Endothelial cell of umbilical vein (primary cell): ENCODE data around the gene SEC31A. TPM values are rescaled to one million over a fixed set of nuclear protein-coding genes. Genes with fewer than 3 reads are reported as not detected.

Source experiments
- BruUV-seq: library from RNA; stranded (reverse); fragments of 400-500 nt; replicated peaks from 2 replicates; lab custom pipeline; 2021; lab: Mats Ljungman, UMichigan
- CTCF ChIA-PET: fragments of 300-600, 350-600 bp; sonication (Branson Sonifier 250); formaldehyde crosslinking; loops from one replicate; lab custom pipeline; 2021; ENCODE audit warnings: antibody characterized with exemption, inconsistent platforms; lab: Charles Lee
- POLR2A ChIA-PET: fragments of 300-600, 350-600 bp; sonication (Branson Sonifier 250); formaldehyde crosslinking; loops from one replicate; lab custom pipeline; 2021; ENCODE audit warnings: antibody characterized with exemption, inconsistent platforms; lab: Charles Lee
- DNase-seq: peaks from one replicate; pipeline ENCODE4 v3.0.0-alpha.2; 2011; ENCODE audit warnings: low read depth, low spot score
- FAIRE-seq: peaks from 2 replicates; lab custom pipeline; 2011; peaks lifted over from hg19 to GRCh38; lab: Jason Lieb, UNC
- H2AFZ ChIP-seq: 2 replicates; pipeline ENCODE4 v1.6.0; 2012; ENCODE audit warnings: low read depth, low read length, control low read depth, inconsistent platforms
- H3K27ac ChIP-seq: 2 replicates; pipeline ENCODE4 v1.5.1; 2011; ENCODE audit warnings: low read depth, mild to moderate bottlenecking, control low read depth, low read length, moderate library complexity; ENCODE audit not compliant: insufficient read depth
- H3K27me3 ChIP-seq, 2 experiments: 2 replicates each; pipeline versions ENCODE4 v1.6.0 to v1.6.1; 2011; ENCODE audit warnings: low read length in 2 of 2, mixed read lengths in 1 of 2; ENCODE audit not compliant: control insufficient read depth in 2 of 2, insufficient read depth in 2 of 2
- H3K36me3 ChIP-seq, 2 experiments: 2 replicates in 1 of 2; 3 replicates in 1 of 2; pipeline ENCODE4 v1.5.1; 2011; ENCODE audit warnings: low read length in 2 of 2, mild to moderate bottlenecking in 1 of 2, moderate library complexity in 1 of 2; ENCODE audit not compliant: control insufficient read depth in 2 of 2, insufficient read depth in 2 of 2; ENCODE audit errors: extremely low read depth in 1 of 2
- H3K4me1 ChIP-seq: 3 replicates; pipeline ENCODE4 v1.5.1; 2011; ENCODE audit warnings: mild to moderate bottlenecking, low read length; ENCODE audit not compliant: control insufficient read depth, insufficient read depth; ENCODE audit errors: extremely low read depth
- H3K4me2 ChIP-seq: 2 replicates; pipeline ENCODE4 v1.6.1; 2011; ENCODE audit warnings: low read length, control low read depth, mixed read lengths; ENCODE audit not compliant: insufficient read depth
- H3K4me3 ChIP-seq, 3 experiments: fragments of 200-600 bp in 1 of 3; sonication (generic), shearing (Covaris generic) in 1 of 3; replicated peaks in 1 of 3; 2 replicates each; pipeline ENCODE4 v1.5.1; 2011 to 2016; ENCODE audit warnings: control low read depth in 3 of 3, low read length in 3 of 3, mild to moderate bottlenecking in 2 of 3, inconsistent platforms in 1 of 3, low read depth in 1 of 3, moderate library complexity in 1 of 3; ENCODE audit not compliant: insufficient read depth in 1 of 3
- H3K79me2 ChIP-seq: 2 replicates; pipeline ENCODE4 v1.6.0; 2012; ENCODE audit warnings: low read length, inconsistent platforms; ENCODE audit not compliant: control insufficient read depth, insufficient read depth
- H3K9ac ChIP-seq: replicated peaks from 2 replicates; pipeline ENCODE3; 2011; ENCODE audit warnings: low read length, control low read depth; ENCODE audit not compliant: insufficient read depth; ENCODE audit errors: extremely low read depth
- H3K9me1 ChIP-seq: replicated peaks from 3 replicates; pipeline ENCODE4 v1.6.0; 2011; ENCODE audit warnings: mild to moderate bottlenecking, low read length; ENCODE audit not compliant: control insufficient read depth, insufficient read depth; ENCODE audit errors: extremely low read depth
- H3K9me3 ChIP-seq: replicated peaks from 2 replicates; pipeline ENCODE4 v1.5.1; 2012; ENCODE audit warnings: low read length, inconsistent platforms; ENCODE audit not compliant: control insufficient read depth, insufficient read depth
- H4K20me1 ChIP-seq: replicated peaks from 2 replicates; pipeline ENCODE3; 2011; ENCODE audit warnings: mild to moderate bottlenecking, low read length; ENCODE audit not compliant: control insufficient read depth, insufficient read depth; ENCODE audit errors: extremely low read depth
- EZH2 ChIP-seq: IDR thresholded peaks from 2 replicates; pipeline ENCODE4 v1.6.1; 2012; ENCODE audit warnings: borderline replicate concordance, low read depth, mild to moderate bottlenecking, moderate library complexity, low read length, inconsistent platforms; ENCODE audit not compliant: severe bottlenecking
- FOS ChIP-seq: IDR thresholded peaks from 2 replicates; pipeline ENCODE4 v1.6.1; 2011; ENCODE audit warnings: mild to moderate bottlenecking, low read length, moderate library complexity, borderline replicate concordance; ENCODE audit not compliant: insufficient read depth
- GATA2 ChIP-seq: IDR thresholded peaks from 2 replicates; pipeline ENCODE4 v1.7.0; 2011; ENCODE audit warnings: low read depth, mild to moderate bottlenecking, moderate library complexity, mixed read lengths, low read length; ENCODE audit not compliant: insufficient read length, insufficient read depth
- JUN ChIP-seq: IDR thresholded peaks from 2 replicates; pipeline ENCODE4 v1.6.1; 2011; ENCODE audit warnings: borderline replicate concordance, low read depth; ENCODE audit not compliant: insufficient read length, insufficient read depth
- MYC ChIP-seq: IDR thresholded peaks from one replicate; pipeline ENCODE4 v1.6.1; 2011; ENCODE audit warnings: mild to moderate bottlenecking, low read depth, low read length
- POLR2A ChIP-seq: IDR thresholded peaks from 2 replicates; pipeline ENCODE4 v1.6.1; 2012; ENCODE audit warnings: low read depth, mild to moderate bottlenecking, control low read depth, low read length
- POLR2AphosphoS5 ChIP-seq: IDR thresholded peaks from 2 replicates; pipeline ENCODE4 v1.6.1; 2012; ENCODE audit warnings: low read depth, mild to moderate bottlenecking, control low read depth, low read length, moderate library complexity; ENCODE audit not compliant: insufficient read depth
- dilution Hi-C: fragments of 300-500 bp; cut with MboI; formaldehyde crosslinking; loops from one replicate; pipeline ENCODE4 v1.15.0; 2019; ENCODE audit warnings: low sequenced_read_pairs; ENCODE audit not compliant: extremely low pct_ligation_motif_present
- intact Hi-C: fragments of 100-400 bp; cut with micrococcal nuclease; formaldehyde crosslinking; loops from one replicate; pipeline ENCODE4 v1.10.0; 2022
- polyA plus RNA-seq, 4 experiments: library from polyadenylated mRNA; depleted of rRNA in 3 of 4; stranded (reverse) in 3 of 4; unstranded in 1 of 4; fragments of >200 nt; gene quantifications; 2 replicates each; pipeline versions ENCODE4 v1.2.1 to v1.2.3, GENCODE V29; 2011 to 2012; ENCODE audit warnings: missing spikeins in 1 of 4
- total RNA-seq: library from RNA; stranded (reverse); gene quantifications from 2 replicates; pipeline ENCODE4 v1.2.3, GENCODE V29; 2021
- TF ChIP-seq, protein P1 (sequence below): IDR thresholded peaks from 2 replicates; pipeline ENCODE4 v1.6.1; 2011; ENCODE audit not compliant: insufficient read depth, insufficient read length
- TF ChIP-seq, protein P2 (sequence below), 2 donors: IDR thresholded peaks; 1 replicate in 1 of 2; 2 replicates in 1 of 2; pipeline ENCODE4 v1.5.1; 2011; ENCODE audit warnings: low read length in 2 of 2, mild to moderate bottlenecking in 2 of 2, moderate library complexity in 2 of 2, control low read depth in 1 of 2, inconsistent platforms in 1 of 2, low read depth in 1 of 2; ENCODE audit not compliant: insufficient read depth in 1 of 2; ENCODE audit errors: extremely low read depth in 1 of 2

Gene SEC31A
- total and polyA plus RNA-seq, 2 donors (not counting 3 experiments of a cell fraction or from before 2014, with no cell fraction given) = 226 to 301 TPM

DNA sequence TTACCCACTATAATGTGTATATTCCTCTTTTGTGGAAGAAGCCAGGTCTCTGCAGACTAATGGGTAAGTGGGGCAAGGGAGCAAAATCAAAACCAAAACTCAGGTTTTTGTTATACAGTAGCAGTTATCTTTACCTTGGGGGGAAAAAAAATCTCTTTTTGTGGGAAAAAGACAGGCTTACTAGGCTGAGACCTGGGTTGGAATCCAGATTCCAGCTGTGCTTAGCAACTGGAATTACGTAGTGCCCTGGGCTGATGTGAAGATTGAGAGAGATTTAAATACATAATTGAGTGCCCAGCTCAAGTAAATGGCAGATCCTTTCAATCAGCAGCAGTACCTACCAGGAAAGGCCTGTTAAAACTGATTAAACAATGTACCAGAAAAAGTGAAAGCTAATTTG, 76.9 kb downstream of the SEC31A start:
- Histone ChIP-seq H3K4me2 (no peak overlapping the region), H3K36me3 (peaks cover 0 to 3% of the 10 kb centered on the region in 2 experiments), H3K27me3 (no peaks in the 10 kb centered on the region), H3K9ac (no peak overlapping the region), H3K27ac (no peak overlapping the region), H2AFZ (no peak overlapping the region), H3K9me1 (no peaks in the 10 kb centered on the region), H3K79me2 (no peaks in the 10 kb centered on the region), H3K4me1 (peaks cover 9% of the 10 kb centered on the region), H3K4me3 (no peak overlapping the region), H4K20me1 (no peaks in the 10 kb centered on the region), H3K9me3 (no peaks in the 10 kb centered on the region)
- FAIRE-seq (no peak), DNase-seq (no peak)
- dilution Hi-C loops (no loop called here), intact Hi-C loops (no loop called here)
- CTCF ChIA-PET = interaction anchor here (0.7 to 1.9 kb wide), 2 partner anchors 75 to 92 kb away, joined by 3 to 5 read pairs; no protein-coding TSS in a partner anchor
- TF ChIP-seq, protein P1, sequence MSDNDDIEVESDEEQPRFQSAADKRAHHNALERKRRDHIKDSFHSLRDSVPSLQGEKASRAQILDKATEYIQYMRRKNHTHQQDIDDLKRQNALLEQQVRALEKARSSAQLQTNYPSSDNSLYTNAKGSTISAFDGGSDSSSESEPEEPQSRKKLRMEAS = no peak
- no peak for TF ChIP-seq MYC
- no peak for TF ChIP-seq JUN
- no peak for TF ChIP-seq GATA2
- no peak for TF ChIP-seq POLR2A
- no peak for TF ChIP-seq EZH2
- no peak for TF ChIP-seq FOS
- POLR2A ChIA-PET = no interaction called here
- no TSS peak for BruUV-seq

DNA sequence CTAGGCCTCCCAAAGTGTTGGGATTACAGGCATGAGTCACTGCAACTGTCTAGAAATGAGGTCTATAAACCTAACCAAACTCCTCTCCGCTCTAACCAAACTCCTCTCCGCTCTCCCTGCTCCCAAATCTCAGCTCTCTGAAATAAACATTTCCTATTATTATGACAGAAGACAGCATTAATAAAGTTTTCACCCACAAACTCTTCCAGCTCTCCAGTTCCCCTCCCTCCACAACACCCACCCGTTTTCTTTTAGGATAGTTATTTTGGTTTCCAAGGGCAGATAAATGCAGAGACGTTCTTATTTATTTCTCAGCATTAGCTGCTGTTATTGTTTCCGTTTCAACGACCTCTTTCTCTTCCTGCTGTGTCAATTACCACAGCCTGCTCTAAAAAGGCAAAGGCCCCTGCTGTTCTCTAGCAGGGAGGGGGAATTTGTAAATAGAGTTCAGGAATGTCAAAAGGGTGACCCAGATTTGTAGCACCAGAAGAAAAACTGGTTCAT, 79.1 kb downstream of the SEC31A start:
- DNase-seq (peak; percentile 28), FAIRE-seq (peak; percentile 40)
- peak overlapping the region; percentile 16 for H3K4me2 ChIP-seq
- no peaks in the 10 kb centered on the region for H3K36me3 ChIP-seq
- H3K9me3 ChIP-seq = no peaks in the 10 kb centered on the region
- no peaks in the 10 kb centered on the region for H4K20me1 ChIP-seq
- no peak overlapping the region for H3K9ac ChIP-seq
- ChIA-PET POLR2A (no interaction called here), CTCF (interaction anchor here (0.9 to 2.6 kb wide), 4 partner anchors 12 to 350 kb away, joined by 3 to 13 read pairs (median 9); no protein-coding TSS in a partner anchor)
- no peaks in the 10 kb centered on the region for H3K27me3 ChIP-seq
- H3K79me2 ChIP-seq = no peaks in the 10 kb centered on the region
- H3K4me1 ChIP-seq = peaks cover 6% of the 10 kb centered on the region
- dilution Hi-C loops = no loop called here
- no peak overlapping the region for H3K27ac ChIP-seq
- no peak overlapping the region for H3K4me3 ChIP-seq
- no peaks in the 10 kb centered on the region for H3K9me1 ChIP-seq
- TF ChIP-seq GATA2 (no peak), POLR2A (no peak), POLR2AphosphoS5 (no peak), JUN (no peak), EZH2 (no peak)
- TF ChIP-seq, protein P2, sequence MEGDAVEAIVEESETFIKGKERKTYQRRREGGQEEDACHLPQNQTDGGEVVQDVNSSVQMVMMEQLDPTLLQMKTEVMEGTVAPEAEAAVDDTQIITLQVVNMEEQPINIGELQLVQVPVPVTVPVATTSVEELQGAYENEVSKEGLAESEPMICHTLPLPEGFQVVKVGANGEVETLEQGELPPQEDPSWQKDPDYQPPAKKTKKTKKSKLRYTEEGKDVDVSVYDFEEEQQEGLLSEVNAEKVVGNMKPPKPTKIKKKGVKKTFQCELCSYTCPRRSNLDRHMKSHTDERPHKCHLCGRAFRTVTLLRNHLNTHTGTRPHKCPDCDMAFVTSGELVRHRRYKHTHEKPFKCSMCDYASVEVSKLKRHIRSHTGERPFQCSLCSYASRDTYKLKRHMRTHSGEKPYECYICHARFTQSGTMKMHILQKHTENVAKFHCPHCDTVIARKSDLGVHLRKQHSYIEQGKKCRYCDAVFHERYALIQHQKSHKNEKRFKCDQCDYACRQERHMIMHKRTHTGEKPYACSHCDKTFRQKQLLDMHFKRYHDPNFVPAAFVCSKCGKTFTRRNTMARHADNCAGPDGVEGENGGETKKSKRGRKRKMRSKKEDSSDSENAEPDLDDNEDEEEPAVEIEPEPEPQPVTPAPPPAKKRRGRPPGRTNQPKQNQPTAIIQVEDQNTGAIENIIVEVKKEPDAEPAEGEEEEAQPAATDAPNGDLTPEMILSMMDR (IDR thresholded peaks at IDR 0.05; ENCODE audit: extremely low read depth in 1 of 2, insufficient read depth in 1 of 2, low read depth in 1 of 2, low read length in 2 of 2) = no peak
- intact Hi-C loops = no loop called here
- no TSS peak for BruUV-seq
- H2AFZ ChIP-seq = no peak overlapping the region
